Sigmoid colon (tissue), 7 donors: ENCODE results near the gene TRIM66. TPM values are rescaled to one million over a fixed set of nuclear protein-coding genes. Genes with fewer than 3 reads are reported as not detected.

Source experiments
- DNase-seq: peaks from one replicate; pipeline ENCODE4 v3.0.0-alpha.2; 2019
- H3K27ac ChIP-seq, 4 donors: fragments of 200-600 bp; sonication (generic); one replicate each; pipeline ENCODE4 v1.5.1; 2016 to 2019; ENCODE audit warnings: mild to moderate bottlenecking in 1 of 4
- H3K27me3 ChIP-seq, 3 donors: fragments of 200-600 bp; sonication (generic); one replicate each; pipeline ENCODE4 v1.5.1; 2019; ENCODE audit warnings: mild to moderate bottlenecking in 1 of 3
- H3K36me3 ChIP-seq, 4 donors: fragments of 200-600 bp; sonication (generic); one replicate each; pipeline ENCODE4 v1.5.1; 2016 to 2019
- H3K4me1 ChIP-seq, 4 donors: fragments of 200-600 bp; sonication (generic); one replicate each; pipeline ENCODE4 v1.5.1; 2017 to 2019
- H3K4me3 ChIP-seq, 4 donors: fragments of 200-600 bp; sonication (generic); one replicate each; pipeline ENCODE4 v1.5.1; 2017 to 2019; ENCODE audit warnings: mild to moderate bottlenecking in 2 of 4, moderate library complexity in 1 of 4
- H3K9me3 ChIP-seq, 4 donors: fragments of 200-600 bp in 3 of 4; sonication (generic) in 3 of 4; one replicate each; pipeline versions ENCODE4 v1.5.1 to v1.6.1; 2013 to 2019
- CTCF ChIP-seq, 4 experiments: fragments of 450-650 bp in 3 of 4; fragments of 200-600 bp in 1 of 4; IDR thresholded peaks; one replicate each; pipeline ENCODE4 v1.5.1; 2016 to 2019; ENCODE audit warnings: antibody characterized with exemption in 4 of 4, mild to moderate bottlenecking in 3 of 4, moderate library complexity in 2 of 4
- EP300 ChIP-seq, 4 donors: sonication (generic); formaldehyde crosslinking; IDR thresholded peaks; one replicate each; pipeline ENCODE4 v1.6.1; 2017; ENCODE audit warnings: antibody characterized with exemption in 4 of 4
- POLR2A ChIP-seq, 2 donors: fragments of 450-650 bp; IDR thresholded peaks; one replicate each; pipeline ENCODE4 v1.6.1; 2016; ENCODE audit warnings: antibody characterized with exemption in 2 of 2, mild to moderate bottlenecking in 2 of 2, moderate library complexity in 2 of 2
- POLR2AphosphoS5 ChIP-seq, 4 donors: sonication (generic); formaldehyde crosslinking; IDR thresholded peaks; one replicate each; pipeline ENCODE4 v1.6.1; 2017; ENCODE audit warnings: antibody characterized with exemption in 4 of 4
- WGBS, 2 donors: extraction: QIAGEN DNeasy Blood & Tissue Kit; methylation state at CpG; one replicate each; pipeline ENCODE4 v1.1.7; 2013; 5-methylcytosine and 5-hydroxymethylcytosine counted together
- intact Hi-C: fragments of 100-400 bp; cut with DNase I; formaldehyde crosslinking; loops from one replicate; pipeline ENCODE4 v1.15.1; 2023
- polyA plus RNA-seq, 3 donors: library from polyadenylated mRNA; stranded (reverse); fragments of 200-250 nt; gene quantifications; one replicate each; pipeline ENCODE4 v1.2.3, GENCODE V29; 2013
- total RNA-seq, 4 donors: library from RNA; depleted of rRNA; stranded (reverse); fragments of >200 nt; gene quantifications; one replicate each; pipeline ENCODE4 v1.1.0, GENCODE V29; 2016
- donor health status: healthy with polysubstance abuse.
- donor health status: Bipolar disorder and iron deficiency.
- donor health status: healthy.

Gene TRIM66
- total and polyA plus RNA-seq, 7 donors = 0.60 to 24.4 (median 2.8) TPM

- Histone ChIP-seq H3K27me3 (no peaks in the 10 kb centered on the region), H3K36me3 (peaks cover 11 to 36% (median 16%) of the 10 kb centered on the region in 4 donors), H3K27ac (peak overlapping the region; percentile 90 to 98 (median 96)), H3K4me3 (no peak overlapping the region), H3K9me3 (no peaks in the 10 kb centered on the region), H3K4me1 (peaks cover 0 to 97% (median 96%) of the 10 kb centered on the region in 4 donors)
- WGBS, 2 donors = 62 to 64% methylated on average over 3 of the region's 3 CpGs
- intact Hi-C loops = no loop called here
- DNase-seq = no peak
- no peak for TF ChIP-seq EP300 (IDR thresholded peaks at IDR 0.05)
- TF ChIP-seq POLR2A (IDR thresholded peaks at IDR 0.05) = no peak
- no peak for TF ChIP-seq CTCF (IDR thresholded peaks at IDR 0.05)
- TF ChIP-seq POLR2AphosphoS5 (IDR thresholded peaks at IDR 0.05) = no peak
These were observed 37.9 kb upstream of the TRIM66 start for GRCh38 chr11:8720352-8720751.

GRCh38 chr11:8719721-8720120 is 37.3 kb upstream of the TRIM66 start:
- TF ChIP-seq POLR2A (IDR thresholded peaks at IDR 0.05) (no peak), POLR2AphosphoS5 (IDR thresholded peaks at IDR 0.05) (peak in 1 of 4 donors; percentile 46)
- Histone ChIP-seq H3K27me3 (no peaks in the 10 kb centered on the region), H3K27ac (peak overlapping the region; percentile 90 to 98 (median 96)), H3K36me3 (peaks cover 12 to 36% (median 20%) of the 10 kb centered on the region in 4 donors), H3K4me3 (no peak overlapping the region), H3K4me1 (peaks cover 0 to 100% (median 98%) of the 10 kb centered on the region in 4 donors), H3K9me3 (no peaks in the 10 kb centered on the region)
- WGBS, 2 donors = 64 to 71% methylated on average over 3 of the region's 3 CpGs
- DNase-seq = no peak
- intact Hi-C loops = no loop called here

- Histone ChIP-seq H3K27ac (peak overlapping the region; percentile 90 to 98 (median 96)), H3K36me3 (peaks cover 12 to 36% (median 20%) of the 10 kb centered on the region in 4 donors), H3K4me1 (peaks cover 0 to 100% (median 98%) of the 10 kb centered on the region in 4 donors), H3K9me3 (no peaks in the 10 kb centered on the region), H3K4me3 (no peak overlapping the region), H3K27me3 (no peaks in the 10 kb centered on the region)
- intact Hi-C loops = no loop called here
- WGBS, 2 donors = 58 to 77% methylated on average over 4 of the region's 4 CpGs
- peak; percentile 92 for DNase-seq
- TF ChIP-seq CTCF (IDR thresholded peaks at IDR 0.05) (no peak), POLR2AphosphoS5 (IDR thresholded peaks at IDR 0.05) (peak; percentile 33 to 79 (median 64)), EP300 (IDR thresholded peaks at IDR 0.05) (peak in 2 of 4 donors; percentile 38 to 54), POLR2A (IDR thresholded peaks at IDR 0.05) (no peak)
These were observed 36.8 kb upstream of the TRIM66 start for GRCh38 chr11:8719211-8719649.

- 54 to 74% methylated on average over 11 of the region's 11 CpGs for WGBS, 2 donors
- DNase-seq = peak; percentile 92
- intact Hi-C loops = no loop called here
- Histone ChIP-seq H3K4me1 (peaks cover 0 to 98% (median 97%) of the 10 kb centered on the region in 4 donors), H3K27ac (peak overlapping the region; percentile 90 to 98 (median 96)), H3K27me3 (no peaks in the 10 kb centered on the region), H3K4me3 (no peak overlapping the region), H3K9me3 (no peaks in the 10 kb centered on the region), H3K36me3 (peaks cover 19 to 40% (median 23%) of the 10 kb centered on the region in 4 donors)
- TF ChIP-seq POLR2AphosphoS5 (IDR thresholded peaks at IDR 0.05) = peak; percentile 24 to 75 (median 64)
- no peak for TF ChIP-seq POLR2A (IDR thresholded peaks at IDR 0.05)
- TF ChIP-seq EP300 (IDR thresholded peaks at IDR 0.05) = no peak
These were observed 35.6 kb upstream of the TRIM66 start for GRCh38 chr11:8717876-8718753.

- Histone ChIP-seq H3K36me3 (peaks cover 19 to 46% (median 22%) of the 10 kb centered on the region in 4 donors), H3K4me1 (peaks cover 0 to 98% (median 97%) of the 10 kb centered on the region in 4 donors), H3K27ac (peak overlapping the region; percentile 90 to 98 (median 96)), H3K27me3 (no peaks in the 10 kb centered on the region), H3K9me3 (no peaks in the 10 kb centered on the region), H3K4me3 (no peak overlapping the region)
- no peak for DNase-seq
- intact Hi-C loops = no loop called here
- TF ChIP-seq POLR2A (IDR thresholded peaks at IDR 0.05) (no peak), POLR2AphosphoS5 (IDR thresholded peaks at IDR 0.05) (no peak), CTCF (IDR thresholded peaks at IDR 0.05) (no peak), EP300 (IDR thresholded peaks at IDR 0.05) (no peak)
- 80 to 85% methylated on average over 9 of the region's 9 CpGs for WGBS, 2 donors
These were observed 35.0 kb upstream of the TRIM66 start for GRCh38 chr11:8717544-8717875.
